Type B pancreatic cell (in vitro differentiated cells): ENCODE results near the gene TTLL11. TPM values are rescaled to one million over a fixed set of nuclear protein-coding genes. Genes with fewer than 3 reads are reported as not detected.

Experiments
- DNase-seq: peaks from one replicate; pipeline ENCODE4 v3.0.0; 2021; ENCODE audit warnings: mixed read lengths; ENCODE audit not compliant: unreplicated experiment; ENCODE audit errors: extremely low spot score
- H3K27ac Mint-ChIP-seq: 2 replicates; pipeline ENCODE4 v1.8.0; 2021; ENCODE audit warnings: mild to moderate bottlenecking, mixed read lengths
- H3K27me3 Mint-ChIP-seq: 2 replicates; pipeline ENCODE4 v1.8.0; 2021; ENCODE audit warnings: mixed read lengths
- H3K36me3 Mint-ChIP-seq: 2 replicates; pipeline ENCODE4 v1.8.0; 2021; ENCODE audit warnings: mixed read lengths
- H3K4me1 Mint-ChIP-seq: one replicate; pipeline ENCODE4 v1.8.0; 2021; ENCODE audit warnings: mixed read lengths; ENCODE audit not compliant: unreplicated experiment
- H3K4me3 Mint-ChIP-seq: 2 replicates; pipeline ENCODE4 v1.8.0; 2021; ENCODE audit warnings: mild to moderate bottlenecking, mixed read lengths
- H3K9me3 Mint-ChIP-seq: 2 replicates; pipeline ENCODE4 v1.8.0; 2021; ENCODE audit warnings: mixed read lengths
- CTCF ChIP-seq: fragments of 200-600 bp; sonication (generic); conservative IDR thresholded peaks from 2 replicates; pipeline ENCODE4 v1.5.0; 2021; ENCODE audit warnings: antibody characterized with exemption, mild to moderate bottlenecking
- total RNA-seq: library from RNA; stranded (reverse); gene quantifications from 2 replicates; pipeline ENCODE4 v1.2.1, GENCODE V29; 2021; ENCODE audit warnings: low replicate concordance

TTLL11 gene
- total RNA-seq, 1 donor from 2014 or later, result 8.6 TPM

- DNase-seq, result no peak
- no peak overlapping the region for H3K27ac Mint-ChIP-seq
- no peak overlapping the region for H3K4me3 Mint-ChIP-seq
- no peaks in the 10 kb centered on the region for H3K36me3 Mint-ChIP-seq
- no peaks in the 10 kb centered on the region for H3K4me1 Mint-ChIP-seq
- no peak for TF ChIP-seq CTCF
- peaks cover 15% of the 10 kb centered on the region for H3K27me3 Mint-ChIP-seq
- peaks cover under 1% of the 10 kb centered on the region for H3K9me3 Mint-ChIP-seq
These were observed 16.1 kb upstream of the TTLL11 start for GRCh38 chr9:122109035-122109813.

- H3K27me3 Mint-ChIP-seq, result peaks cover 7% of the 10 kb centered on the region
- no peaks in the 10 kb centered on the region for H3K4me1 Mint-ChIP-seq
- no peak overlapping the region for H3K4me3 Mint-ChIP-seq
- no peak overlapping the region for H3K27ac Mint-ChIP-seq
- peaks cover 7% of the 10 kb centered on the region for H3K9me3 Mint-ChIP-seq
- H3K36me3 Mint-ChIP-seq, result peaks cover 4% of the 10 kb centered on the region
- no peak for DNase-seq
- no peak for TF ChIP-seq CTCF
These were observed 14.2 kb upstream of the TTLL11 start for GRCh38 chr9:122107291-122107805.

GRCh38 chr9:122106576-122106975 lies 13.5 kb upstream of the TTLL11 start:
- no peak for TF ChIP-seq CTCF
- H3K27ac Mint-ChIP-seq, result no peak overlapping the region
- H3K27me3 Mint-ChIP-seq, result peaks cover 3% of the 10 kb centered on the region
- no peak overlapping the region for H3K4me3 Mint-ChIP-seq
- H3K4me1 Mint-ChIP-seq, result no peaks in the 10 kb centered on the region
- no peak for DNase-seq
- H3K9me3 Mint-ChIP-seq, result peaks cover 7% of the 10 kb centered on the region
- H3K36me3 Mint-ChIP-seq, result peaks cover 4% of the 10 kb centered on the region

- H3K4me3 Mint-ChIP-seq, result no peak overlapping the region
- no peak for TF ChIP-seq CTCF
- peaks cover 4% of the 10 kb centered on the region for H3K36me3 Mint-ChIP-seq
- no peak overlapping the region for H3K27ac Mint-ChIP-seq
- peaks cover 7% of the 10 kb centered on the region for H3K9me3 Mint-ChIP-seq
- peaks cover 4% of the 10 kb centered on the region for H3K4me1 Mint-ChIP-seq
- peaks cover 12% of the 10 kb centered on the region for H3K27me3 Mint-ChIP-seq
- DNase-seq, result no peak
These were observed 10.9 kb upstream of the TTLL11 start for GRCh38 chr9:122103985-122104384.

- H3K4me1 Mint-ChIP-seq, result peaks cover 4% of the 10 kb centered on the region
- H3K36me3 Mint-ChIP-seq, result peaks cover 4% of the 10 kb centered on the region
These were observed 9.0 kb upstream of the TTLL11 start for GRCh38 chr9:122102156-122102555.

More at GRCh38 chr9:122102156-122102555, 9.0 kb upstream of the TTLL11 start:
- Mint-ChIP-seq H3K27me3 (peaks cover 19% of the 10 kb centered on the region), H3K27ac (no peak overlapping the region), H3K4me3 (no peak overlapping the region), H3K9me3 (peaks cover 7% of the 10 kb centered on the region)
- TF ChIP-seq CTCF, result no peak
- no peak for DNase-seq
